Hepatocyte (in vitro differentiated cells): Measurements from ENCODE around the gene NDC80. TPM values are rescaled to one million over a fixed set of nuclear protein-coding genes. Genes with fewer than 3 reads are reported as not detected.

Source experiments
- DNase-seq: peaks from one replicate; pipeline ENCODE4 v3.0.0-alpha.2; 2016; ENCODE audit warnings: low spot score
- H2AFZ ChIP-seq: fragments of 200-600 bp; sonication (generic); 2 replicates; pipeline ENCODE4 v1.6.0; 2016; ENCODE audit warnings: antibody characterized with exemption, mild to moderate bottlenecking
- H3K27ac ChIP-seq: fragments of 200-600 bp; sonication (generic); 2 replicates; pipeline ENCODE4 v1.5.1; 2016; ENCODE audit warnings: mild to moderate bottlenecking
- H3K27me3 ChIP-seq: fragments of 200-600 bp; sonication (generic); 2 replicates; pipeline ENCODE4 v1.6.1; 2016
- H3K36me3 ChIP-seq: fragments of 200-600 bp; sonication (generic); replicated peaks from 2 replicates; pipeline ENCODE4 v1.5.1; 2016; ENCODE audit warnings: low read depth; ENCODE audit not compliant: insufficient read depth
- H3K4me1 ChIP-seq: fragments of 200-600 bp; sonication (generic); 2 replicates; pipeline ENCODE4 v1.5.1; 2016; ENCODE audit warnings: mild to moderate bottlenecking, moderate library complexity; ENCODE audit not compliant: insufficient read depth
- H3K4me2 ChIP-seq: fragments of 200-600 bp; sonication (generic); 2 replicates; pipeline ENCODE4 v1.6.0; 2016
- H3K4me3 ChIP-seq: fragments of 200-600 bp; sonication (generic); 2 replicates; pipeline ENCODE4 v1.5.1; 2016; ENCODE audit warnings: mild to moderate bottlenecking
- H3K79me2 ChIP-seq: fragments of 200-600 bp; sonication (generic); 2 replicates; pipeline ENCODE4 v1.6.0; 2017; ENCODE audit warnings: mild to moderate bottlenecking
- H3K9me2 ChIP-seq: fragments of 200-600 bp; sonication (generic); replicated peaks from 2 replicates; pipeline ENCODE4 v1.6.0; 2017; ENCODE audit warnings: mild to moderate bottlenecking; ENCODE audit not compliant: insufficient read depth
- H3K9me3 ChIP-seq: fragments of 200-600 bp; sonication (generic); 2 replicates; pipeline ENCODE4 v1.5.1; 2016; ENCODE audit warnings: low read depth, mild to moderate bottlenecking
- H4K20me1 ChIP-seq: fragments of 200-600 bp; sonication (generic); 2 replicates; pipeline ENCODE4 v1.6.0; 2016; ENCODE audit warnings: mild to moderate bottlenecking; ENCODE audit not compliant: insufficient read depth, poor library complexity, severe bottlenecking
- CTCF ChIP-seq: fragments of 200-600 bp; sonication (generic); IDR thresholded peaks from 2 replicates; pipeline ENCODE4 v1.5.1; 2016; ENCODE audit warnings: antibody characterized with exemption, mild to moderate bottlenecking; ENCODE audit not compliant: poor library complexity
- EZH2 ChIP-seq: fragments of 200-600 bp; sonication (generic); IDR thresholded peaks from 2 replicates; pipeline ENCODE4 v1.6.1; 2016; ENCODE audit warnings: antibody characterized with exemption, mild to moderate bottlenecking, borderline replicate concordance
- EZH2phosphoT487 ChIP-seq: fragments of 200-600 bp; sonication (generic); IDR thresholded peaks from one replicate; pipeline ENCODE4 v1.6.1; 2018; ENCODE audit warnings: antibody characterized with exemption, mild to moderate bottlenecking, low read depth, moderate library complexity; ENCODE audit not compliant: unreplicated experiment, severe bottlenecking
- WGBS: methylation state at CpG from one replicate; pipeline ENCODE4 v1.1.6; 2016; ENCODE audit warnings: low lambda C conversion rate; ENCODE audit errors: missing lambda C conversion rate; 5-methylcytosine and 5-hydroxymethylcytosine counted together
- polyA plus RNA-seq: library from polyadenylated mRNA; unstranded; fragments of >200 nt; fragmentation: Nextera tagmentation; extraction: Ambion mirVana; gene quantifications from 2 replicates; pipeline ENCODE4 v1.2.1, GENCODE V29; 2016
- total RNA-seq: library from RNA; depleted of rRNA; stranded (reverse); fragments of >200 nt; gene quantifications from 2 replicates; pipeline ENCODE4 v1.2.3, GENCODE V29; 2014

NDC80 gene
- total and polyA plus RNA-seq, 2 experiments from 2014 or later, result 3.9 to 6.5 TPM

GRCh38 chr18:2654169-2654927 lies 83.0 kb downstream of the NDC80 start:
- Histone ChIP-seq H3K9me2 (no peaks in the 10 kb centered on the region), H3K9me3 (no peaks in the 10 kb centered on the region), H4K20me1 (peaks cover 9% of the 10 kb centered on the region), H3K36me3 (no peaks in the 10 kb centered on the region), H3K4me3 (peak overlapping the region; percentile 97), H2AFZ (peak overlapping the region; percentile 96), H3K4me1 (peaks cover 10% of the 10 kb centered on the region), H3K4me2 (peak overlapping the region; percentile 89), H3K27me3 (no peaks in the 10 kb centered on the region), H3K27ac (peak overlapping the region; percentile 99), H3K79me2 (peaks cover 29% of the 10 kb centered on the region)
- whole genome bisulfite sequencing, result 13% methylated on average over 13 of the region's 13 CpGs
- TF ChIP-seq CTCF (no peak), EZH2phosphoT487 (no peak), EZH2 (no peak)
- DNase-seq, result no peak

GRCh38 chr18:2654928-2655177 lies 83.5 kb downstream of the NDC80 start:
- Histone ChIP-seq H2AFZ (peak overlapping the region; percentile 96), H3K27ac (peak overlapping the region; percentile 99), H3K4me1 (peaks cover 10% of the 10 kb centered on the region), H3K9me3 (no peaks in the 10 kb centered on the region), H3K9me2 (no peaks in the 10 kb centered on the region), H3K79me2 (peaks cover 34% of the 10 kb centered on the region), H4K20me1 (peaks cover 14% of the 10 kb centered on the region), H3K4me2 (peak overlapping the region; percentile 89), H3K36me3 (no peaks in the 10 kb centered on the region), H3K27me3 (no peaks in the 10 kb centered on the region), H3K4me3 (peak overlapping the region; percentile 97)
- no peak for DNase-seq
- 2% methylated on average over 22 of the region's 22 CpGs for WGBS
- TF ChIP-seq EZH2phosphoT487, result no peak
- TF ChIP-seq CTCF, result no peak

- Histone ChIP-seq H2AFZ (peak within 1 kb of the TSS; percentile 96), H3K36me3 (no peaks in the 10 kb centered on the region), H3K79me2 (peaks cover 39% of the 10 kb centered on the region), H3K9me3 (no peaks in the 10 kb centered on the region), H3K4me1 (peaks cover 10% of the 10 kb centered on the region), H3K27ac (peak within 1 kb of the TSS; percentile 99), H3K27me3 (no peaks in the 10 kb centered on the region), H3K4me2 (peak within 1 kb of the TSS; percentile 89), H3K9me2 (no peaks in the 10 kb centered on the region), H3K4me3 (peak within 1 kb of the TSS; percentile 97), H4K20me1 (peaks cover 18% of the 10 kb centered on the region)
- WGBS, result under 1% methylated on average over 65 of the region's 100 CpGs
- no peak for TF ChIP-seq EZH2phosphoT487
- DNase-seq, result peak; percentile 92
Observed at GRCh38 chr18:2655178-2655953, 84.0 kb downstream of the NDC80 start, which contains the start of gene SMCHD1. SMCHD1 (plus strand) TSS chr18:2655726; CDS start chr18:2656076, 350 bp downstream.

- no peaks in the 10 kb centered on the region for H3K36me3 ChIP-seq
- H3K79me2 ChIP-seq, result peaks cover 45% of the 10 kb centered on the region
- no peaks in the 10 kb centered on the region for H3K27me3 ChIP-seq
- H3K4me2 ChIP-seq, result peak overlapping the region; percentile 71
- no peaks in the 10 kb centered on the region for H3K9me3 ChIP-seq
- TF ChIP-seq CTCF, result peak; percentile 12
- no peak for TF ChIP-seq EZH2phosphoT487
- WGBS, result 1% methylated on average over 35 of the region's 37 CpGs
- H2AFZ ChIP-seq, result peak overlapping the region; percentile 55
- H3K9me2 ChIP-seq, result no peaks in the 10 kb centered on the region
- peaks cover 10% of the 10 kb centered on the region for H3K4me1 ChIP-seq
- H4K20me1 ChIP-seq, result peaks cover 18% of the 10 kb centered on the region
- peak overlapping the region; percentile 99 for H3K27ac ChIP-seq
- no peak for DNase-seq
- H3K4me3 ChIP-seq, result peak overlapping the region; percentile 85
Observed at GRCh38 chr18:2655954-2656236, 84.5 kb downstream of the NDC80 start.
